GM12878 (cell line): Measurements from ENCODE around the gene SAMD4A.

Experiments
- ATF2 ChIP-seq: IDR thresholded peaks from 2 replicates; pipeline ENCODE4 v1.6.1; 2012; ENCODE audit warnings: low read length, inconsistent platforms
- CTCF ChIP-seq, 3 experiments: IDR thresholded peaks in 2 of 3; conservative IDR thresholded peaks in 1 of 3; 2 replicates each; pipeline ENCODE4 v1.5.1; 2011; ENCODE audit warnings: low read depth in 3 of 3, low read length in 3 of 3, mild to moderate bottlenecking in 3 of 3, control low read depth in 2 of 3, moderate library complexity in 2 of 3, inconsistent platforms in 1 of 3, mixed read lengths in 1 of 3; ENCODE audit not compliant: control insufficient read depth in 2 of 3, insufficient read depth in 1 of 3; ENCODE audit errors: extremely low read depth in 1 of 3
- POLR2AphosphoS5 ChIP-seq: IDR thresholded peaks from 2 replicates; pipeline ENCODE4 v1.6.1; 2011; ENCODE audit warnings: mild to moderate bottlenecking, low read length, inconsistent platforms
- ZNF384 ChIP-seq: IDR thresholded peaks from 2 replicates; pipeline ENCODE4 v1.6.1; 2012; ENCODE audit warnings: low read depth, mild to moderate bottlenecking, low read length, improper control_type of control experiment, borderline replicate concordance
- TF ChIP-seq, protein P1 (sequence below): fragments of 150-350 bp; IDR thresholded peaks from 2 replicates; pipeline ENCODE4 v1.6.1; 2016; ENCODE audit warnings: low read depth, low read length

- TF ChIP-seq CTCF (IDR thresholded peaks at IDR 0.05 in 2 of 3, conservative IDR thresholded peaks at IDR 0.05 in 1 of 3; ENCODE audit: control insufficient read depth in 2 of 3, extremely low read depth in 1 of 3, insufficient read depth in 1 of 3, low read depth in 3 of 3, low read length in 3 of 3) = no peak
- TF ChIP-seq ZNF384 = no peak
- no peak for TF ChIP-seq ATF2
- TF ChIP-seq POLR2AphosphoS5 = no peak
- TF ChIP-seq, protein P1, sequence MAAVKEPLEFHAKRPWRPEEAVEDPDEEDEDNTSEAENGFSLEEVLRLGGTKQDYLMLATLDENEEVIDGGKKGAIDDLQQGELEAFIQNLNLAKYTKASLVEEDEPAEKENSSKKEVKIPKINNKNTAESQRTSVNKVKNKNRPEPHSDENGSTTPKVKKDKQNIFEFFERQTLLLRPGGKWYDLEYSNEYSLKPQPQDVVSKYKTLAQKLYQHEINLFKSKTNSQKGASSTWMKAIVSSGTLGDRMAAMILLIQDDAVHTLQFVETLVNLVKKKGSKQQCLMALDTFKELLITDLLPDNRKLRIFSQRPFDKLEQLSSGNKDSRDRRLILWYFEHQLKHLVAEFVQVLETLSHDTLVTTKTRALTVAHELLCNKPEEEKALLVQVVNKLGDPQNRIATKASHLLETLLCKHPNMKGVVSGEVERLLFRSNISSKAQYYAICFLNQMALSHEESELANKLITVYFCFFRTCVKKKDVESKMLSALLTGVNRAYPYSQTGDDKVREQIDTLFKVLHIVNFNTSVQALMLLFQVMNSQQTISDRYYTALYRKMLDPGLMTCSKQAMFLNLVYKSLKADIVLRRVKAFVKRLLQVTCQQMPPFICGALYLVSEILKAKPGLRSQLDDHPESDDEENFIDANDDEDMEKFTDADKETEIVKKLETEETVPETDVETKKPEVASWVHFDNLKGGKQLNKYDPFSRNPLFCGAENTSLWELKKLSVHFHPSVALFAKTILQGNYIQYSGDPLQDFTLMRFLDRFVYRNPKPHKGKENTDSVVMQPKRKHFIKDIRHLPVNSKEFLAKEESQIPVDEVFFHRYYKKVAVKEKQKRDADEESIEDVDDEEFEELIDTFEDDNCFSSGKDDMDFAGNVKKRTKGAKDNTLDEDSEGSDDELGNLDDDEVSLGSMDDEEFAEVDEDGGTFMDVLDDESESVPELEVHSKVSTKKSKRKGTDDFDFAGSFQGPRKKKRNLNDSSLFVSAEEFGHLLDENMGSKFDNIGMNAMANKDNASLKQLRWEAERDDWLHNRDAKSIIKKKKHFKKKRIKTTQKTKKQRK = no peak
These were observed 148.9 kb downstream of the SAMD4A start for GRCh38 chr14:54715811-54716210.
